NCI-H1417 treated with DMSO at 0.1 percent for 48 hours (cell line): ENCODE measurements around the gene PPM1N.

Experiments used
- DNase-seq: peaks from one replicate; lab custom pipeline; 2025; lab: John Stamatoyannopoulos, UW

PPM1N gene

DNA sequence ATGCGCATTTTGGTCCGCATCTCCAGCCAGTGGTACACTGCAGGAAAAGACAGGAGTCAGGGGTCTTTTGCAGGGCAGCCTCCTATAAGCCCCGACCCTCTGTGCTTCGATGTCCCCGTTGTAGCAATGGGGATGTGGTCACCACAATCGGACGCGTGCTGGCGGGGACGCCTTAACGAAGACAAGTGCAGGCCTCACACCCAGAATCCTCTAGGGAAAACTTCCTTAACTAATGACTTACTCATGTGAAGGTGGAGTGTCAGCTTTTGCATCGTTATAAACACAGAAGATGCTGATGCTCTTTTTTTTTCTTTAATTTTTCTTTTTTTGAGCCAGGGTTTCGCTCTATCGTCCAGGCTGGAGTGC is 31.2 kb downstream of the PPM1N start:
- DNase-seq: no peak

- no peak for DNase-seq
These were observed 33.1 kb downstream of the PPM1N start for GRCh38 chr19:45531349-45531748.

- no peak for DNase-seq
These were observed 41.2 kb downstream of the PPM1N start for GRCh38 chr19:45539459-45539858.

GRCh38 chr19:45542234-45542668 is 44.0 kb downstream of the PPM1N start:
- no peak for DNase-seq

- DNase-seq: no peak
These were observed 49.0 kb downstream of the PPM1N start for GRCh38 chr19:45547211-45547770.

GRCh38 chr19:45547965-45548609 is 49.8 kb downstream of the PPM1N start:
- no peak for DNase-seq
